Activated CD4-positive, alpha-beta T cell treated with anti-CD3 and anti-CD28 coated beads, Interleukin-2, amount 50 U/mL, for 24 hours (primary cell): ENCODE results near the gene BACE2.
"Not testable (repeated sequence)": the region's sequence is repeated elsewhere in the genome, so short reads cannot be mapped to it uniquely, and the experiment has no call there.

ENCODE experiments used
- DNase-seq, 2 donors: peaks; one replicate each; pipeline ENCODE4 v3.0.0-alpha.2; 2020; ENCODE audit warnings: low read depth in 1 of 2, low spot score in 1 of 2

Gene BACE2

DNA sequence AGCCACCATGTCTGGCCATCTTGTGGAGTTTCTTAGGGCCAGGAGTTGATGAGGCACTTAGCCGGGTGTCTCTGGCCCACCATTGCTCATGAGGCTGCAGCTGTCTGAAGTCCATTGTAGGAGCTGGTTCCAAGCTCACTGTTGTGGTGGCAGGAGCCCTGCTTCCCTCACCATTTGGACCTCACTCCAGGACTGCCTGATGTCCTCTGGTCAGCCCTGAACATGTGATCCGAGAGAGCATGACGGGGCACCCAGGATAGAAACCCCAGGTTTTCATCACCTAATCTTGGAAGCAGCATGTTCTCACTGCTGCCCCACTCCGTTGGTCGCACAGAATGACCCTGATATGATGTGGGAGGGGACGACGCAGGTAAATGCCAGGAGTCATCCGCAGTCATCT, 92.5 kb downstream of the BACE2 start:
- no peak for DNase-seq

- no peak for DNase-seq
These were observed 99.4 kb downstream of the BACE2 start for GRCh38 chr21:41267346-41267745.

DNA sequence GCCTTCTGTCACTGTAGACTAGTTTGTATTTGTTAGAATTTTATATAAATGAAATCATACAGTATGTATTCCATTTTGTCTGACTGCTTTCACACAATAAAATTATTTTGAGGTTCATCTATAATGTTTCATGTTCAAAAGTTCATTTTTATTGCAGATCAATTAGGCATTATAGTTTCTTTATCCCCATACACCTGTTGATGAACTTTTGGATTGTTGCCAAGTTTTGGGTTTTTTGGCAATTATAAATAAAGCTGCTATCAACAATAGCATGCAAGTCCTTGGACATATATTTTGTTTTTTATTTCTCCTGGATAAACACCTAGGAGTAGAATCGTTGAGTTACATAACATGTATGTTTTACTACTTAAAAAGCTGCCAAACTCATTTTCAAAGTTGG, 101.6 kb downstream of the BACE2 start:
- no peak for DNase-seq

- DNase-seq = no peak
These were observed 109.2 kb downstream of the BACE2 start for GRCh38 chr21:41277196-41277595.

DNA sequence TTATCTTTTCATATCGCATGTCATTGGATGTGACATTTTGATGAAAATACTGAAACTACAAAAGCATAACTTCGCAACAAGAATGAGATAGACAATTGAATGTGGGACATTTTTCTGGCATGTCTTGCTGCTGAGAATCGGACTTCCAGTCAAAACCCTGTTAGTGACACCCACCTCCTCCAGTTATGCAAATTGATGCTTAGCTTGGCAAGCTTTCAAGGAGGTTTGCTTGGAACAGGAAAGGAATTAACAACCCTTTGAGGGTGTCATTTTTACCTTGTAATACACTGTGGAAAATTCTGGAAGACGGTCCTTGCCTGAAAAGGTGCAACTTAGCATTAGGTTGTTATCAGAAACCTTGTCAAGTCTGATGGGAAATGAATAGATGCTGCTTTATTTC, 109.9 kb downstream of the BACE2 start:
- no peak for DNase-seq

GRCh38 chr21:41280115-41280919, 112.4 kb downstream of the BACE2 start:
- DNase-seq = no peak

GRCh38 chr21:41282412-41282811, 114.5 kb downstream of the BACE2 start:
- DNase-seq = no peak

DNA sequence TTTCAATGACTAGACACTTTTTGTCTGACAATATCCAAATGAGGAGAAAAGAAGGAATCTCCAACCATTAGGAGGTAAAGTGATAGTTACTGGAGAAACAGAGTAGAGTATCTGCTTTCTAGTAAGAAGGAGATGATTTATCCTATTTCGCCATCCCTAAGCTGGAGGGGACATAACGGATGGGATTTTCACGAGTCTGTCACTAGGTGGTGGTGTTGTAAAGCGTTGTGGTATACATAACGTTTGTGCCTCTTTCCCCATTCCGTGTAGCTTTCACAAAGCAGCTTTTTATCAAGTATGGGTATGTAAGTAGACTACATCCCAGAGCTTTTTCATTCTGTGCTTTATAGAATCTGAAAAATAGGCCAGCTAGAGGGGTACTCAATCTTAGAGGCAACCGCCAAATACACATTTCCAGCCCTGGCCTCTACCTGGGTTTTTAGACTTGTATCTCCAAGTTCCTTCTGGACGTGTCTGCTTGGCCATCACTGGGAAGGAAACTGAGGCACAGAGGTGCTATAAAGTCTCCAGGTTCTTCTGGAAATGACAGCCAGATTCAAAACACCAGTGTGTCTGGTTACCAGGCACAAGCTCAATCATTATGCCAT, 115.4 kb downstream of the BACE2 start:
- DNase-seq = peak in 1 of 2 donors; percentile 53

DNA sequence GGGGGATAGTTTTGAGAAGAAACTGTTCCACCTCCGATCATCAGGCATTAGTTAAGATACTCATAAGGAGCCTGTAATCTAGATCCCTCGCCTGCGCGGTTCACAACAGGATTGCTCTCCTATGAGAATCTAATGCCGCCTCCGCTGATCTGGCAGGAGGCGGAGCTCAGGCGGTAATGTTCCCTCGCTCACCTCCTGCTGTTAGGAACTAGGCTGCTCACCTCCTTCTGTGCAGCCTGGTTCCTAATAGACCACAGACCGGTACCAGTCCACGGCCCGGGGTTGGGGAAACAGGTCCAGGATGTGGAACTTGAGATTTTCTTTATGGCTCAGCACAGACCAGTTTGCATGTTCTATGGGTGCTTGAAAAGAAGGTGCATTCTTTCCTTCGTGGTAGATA, 121.5 kb downstream of the BACE2 start:
- DNase-seq = no peak

DNA sequence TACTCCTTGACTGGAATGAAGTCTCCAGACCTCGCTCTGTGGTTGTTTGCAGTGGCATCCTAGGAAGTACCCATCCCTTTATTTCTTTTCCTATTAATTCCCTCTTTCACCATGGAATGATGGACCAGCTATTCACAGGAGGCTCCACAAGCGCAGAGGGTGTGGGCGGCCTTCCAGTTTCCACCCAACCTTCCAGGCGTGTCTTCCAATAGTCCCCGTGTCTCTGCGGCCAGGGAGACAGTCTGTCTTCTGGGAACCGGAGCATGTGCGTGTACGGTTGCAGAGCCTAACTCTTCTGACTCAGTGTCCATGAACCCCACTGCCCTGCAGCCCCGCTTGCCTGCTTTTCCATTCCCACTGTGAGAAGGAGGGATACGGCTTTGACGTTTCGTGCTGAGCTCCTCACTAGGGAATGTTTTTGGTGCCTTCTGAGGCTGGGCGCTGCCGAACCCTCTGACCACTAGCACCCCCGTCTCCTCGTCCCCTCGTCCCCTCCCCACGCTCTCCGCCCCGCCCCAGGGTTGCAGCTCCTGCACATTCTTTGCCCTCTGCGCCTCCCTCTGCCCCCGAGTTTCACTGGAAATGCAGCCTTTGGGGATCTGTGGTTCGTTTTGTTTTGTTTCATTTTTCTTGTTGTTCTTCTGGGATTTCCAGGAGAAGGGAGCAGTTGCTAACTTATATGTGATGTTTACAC, 122.3 kb downstream of the BACE2 start:
- DNase-seq = no peak

GRCh38 chr21:41294548-41295231, 126.7 kb downstream of the BACE2 start:
- no peak for DNase-seq

- DNase-seq = no peak
These were observed 127.8 kb downstream of the BACE2 start for GRCh38 chr21:41295721-41296254.

DNA sequence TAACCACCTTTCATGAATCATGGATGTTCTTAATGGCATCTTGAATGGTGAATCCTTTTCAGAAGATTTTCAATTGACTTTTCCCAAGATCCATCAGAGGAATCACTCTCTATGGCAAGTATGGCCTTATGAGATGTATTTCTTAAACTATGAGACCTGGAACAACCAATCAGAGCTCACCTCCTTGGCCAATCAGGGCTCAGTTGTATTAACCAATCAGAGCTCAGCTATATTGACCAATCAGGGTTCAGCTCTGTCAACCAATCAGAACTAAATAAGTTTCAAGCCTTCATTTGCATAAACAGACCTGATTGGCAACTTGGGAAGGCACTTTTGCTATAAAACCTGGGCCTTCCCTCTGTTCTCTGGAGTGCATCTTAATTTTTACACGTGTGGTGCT, 135.0 kb downstream of the BACE2 start:
- DNase-seq = no peak

GRCh38 chr21:41304068-41304720, 136.2 kb downstream of the BACE2 start:
- DNase-seq = no peak

- DNase-seq = no peak
These were observed 139.3 kb downstream of the BACE2 start for GRCh38 chr21:41307219-41307618.

- DNase-seq = not testable (repeated sequence)
These were observed 145.6 kb downstream of the BACE2 start for GRCh38 chr21:41313285-41314164.

- DNase-seq = no peak
These were observed 147.8 kb downstream of the BACE2 start for GRCh38 chr21:41315726-41316125.

DNA sequence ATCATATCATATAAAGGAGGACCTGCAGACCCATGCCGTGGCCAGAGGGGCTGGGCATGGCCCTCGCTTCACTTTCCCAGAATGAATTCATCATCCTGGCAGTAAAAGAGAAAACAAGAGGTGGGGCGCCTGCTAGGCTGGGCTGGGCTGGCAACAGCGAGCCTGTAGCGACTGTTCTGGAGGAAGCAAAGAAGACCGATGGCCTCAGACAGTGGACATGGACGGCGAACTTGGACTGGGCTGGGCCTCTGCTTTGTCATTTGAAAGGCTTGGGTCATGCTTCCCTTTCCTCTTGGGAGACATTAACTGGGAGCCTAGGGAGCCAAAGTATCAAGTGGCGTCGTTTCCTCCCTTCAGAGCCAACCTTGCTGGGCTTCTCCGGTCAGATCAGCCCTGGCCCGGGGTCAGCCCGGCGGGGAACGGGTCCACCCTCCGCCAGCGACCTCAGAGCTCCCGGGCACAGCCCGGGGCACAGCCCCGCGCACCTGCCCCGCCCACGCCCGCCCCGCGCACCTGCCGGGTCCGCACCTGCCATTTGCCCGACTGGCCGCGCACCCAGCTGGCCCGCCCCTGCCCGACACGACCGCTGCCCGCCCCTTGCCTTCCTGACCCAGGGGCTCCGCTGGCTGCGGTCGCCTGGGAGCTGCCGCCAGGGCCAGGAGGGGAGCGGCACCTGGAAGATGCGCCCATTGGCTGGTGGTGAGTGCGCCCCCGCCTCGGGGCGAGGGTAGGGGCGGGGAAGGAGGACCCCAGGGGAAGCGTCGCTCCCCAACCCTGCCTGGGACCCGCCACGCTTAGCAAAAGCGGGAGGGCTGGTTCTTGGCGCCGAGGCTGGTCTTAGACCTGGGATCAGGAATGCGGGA, 148.5 kb downstream of the BACE2 start, which contains the start of gene FAM3B:
TSS of gene FAM3B (plus strand) at position 602 of the 863 bp plus-strand sequence. CDS start at position 681, 79 bp downstream.
- DNase-seq = no peak

DNA sequence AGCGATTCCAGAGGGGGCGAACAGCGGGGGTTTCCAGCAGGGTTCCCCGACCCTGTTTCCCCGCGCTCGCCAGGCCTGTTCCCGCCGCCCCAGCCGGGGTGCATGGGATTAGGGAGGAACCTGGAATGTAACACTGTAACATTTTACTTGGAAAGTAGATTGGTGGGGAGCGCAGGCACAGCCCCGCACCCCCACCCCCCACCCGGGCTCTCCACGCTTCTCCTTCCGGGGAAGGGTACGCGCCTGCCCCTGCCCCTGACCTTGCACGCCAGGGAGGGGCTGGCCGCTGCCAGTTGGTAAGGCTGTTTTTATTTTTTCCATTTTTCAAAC, 149.1 kb downstream of the BACE2 start:
- DNase-seq = no peak
